Stomach smooth muscle (tissue), 2 donors: Measurements from ENCODE around the gene RHBDL2.

Source experiments
- H3K27ac ChIP-seq: one replicate; pipeline ENCODE4 v1.7.0; 2013; ENCODE audit warnings: mild to moderate bottlenecking, low read length, inconsistent platforms
- H3K27me3 ChIP-seq, 2 donors: one replicate each; pipeline ENCODE4 v1.7.0; 2013; ENCODE audit warnings: low read length in 2 of 2; ENCODE audit not compliant: insufficient read depth in 2 of 2, control insufficient read depth in 1 of 2
- H3K36me3 ChIP-seq, 2 donors: one replicate each; pipeline ENCODE4 v1.7.0; 2013; ENCODE audit warnings: low read length in 2 of 2; ENCODE audit not compliant: control insufficient read depth in 2 of 2, insufficient read depth in 2 of 2
- H3K4me1 ChIP-seq: one replicate; pipeline ENCODE4 v1.7.0; 2013; ENCODE audit warnings: low read length; ENCODE audit not compliant: control insufficient read depth, insufficient read depth
- H3K4me3 ChIP-seq, 2 donors: one replicate each; pipeline ENCODE4 v1.7.0; 2013; ENCODE audit warnings: low read length in 2 of 2
- H3K9ac ChIP-seq, 2 donors: one replicate each; pipeline ENCODE4 v1.7.0; 2013; ENCODE audit warnings: low read length in 2 of 2, mild to moderate bottlenecking in 1 of 2
- H3K9me3 ChIP-seq, 2 donors: one replicate each; pipeline ENCODE4 v1.7.0; 2013; ENCODE audit warnings: low read length in 2 of 2; ENCODE audit not compliant: control insufficient read depth in 2 of 2
- donor health status: healthy.
- donor health status: Pancreatic carcinoma.

The RHBDL2 gene

DNA sequence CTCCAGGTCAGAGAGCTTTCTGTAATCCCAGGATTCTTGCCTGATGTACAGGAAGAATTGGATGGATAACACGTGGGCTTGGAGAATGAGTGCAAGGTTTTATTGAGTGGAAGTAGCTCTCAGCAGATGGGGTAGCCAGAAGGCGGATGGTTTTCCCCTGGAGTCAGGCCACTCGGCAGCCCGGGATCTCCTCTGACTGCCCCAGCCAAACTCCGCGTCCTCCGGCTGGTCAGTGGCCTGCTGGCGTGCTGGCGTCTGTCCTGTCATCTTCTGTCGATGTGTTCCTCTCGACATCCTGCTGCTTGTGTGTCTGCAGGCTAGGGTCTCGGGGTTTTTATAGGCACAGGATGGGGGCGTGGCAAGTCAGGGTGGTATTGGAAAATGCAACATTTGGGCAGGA, 32.8 kb downstream of the RHBDL2 start:
- Histone ChIP-seq H3K36me3 (no peaks in the 10 kb centered on the region), H3K4me1 (no peaks in the 10 kb centered on the region), H3K27ac (no peak overlapping the region), H3K4me3 (no peak overlapping the region), H3K9ac (no peak overlapping the region), H3K9me3 (peaks cover 0 to 5% of the 10 kb centered on the region in 2 donors), H3K27me3 (no peaks in the 10 kb centered on the region)

- Histone ChIP-seq H3K36me3 (no peaks in the 10 kb centered on the region), H3K27me3 (no peaks in the 10 kb centered on the region), H3K27ac (no peak overlapping the region), H3K9me3 (peaks cover 0 to 5% of the 10 kb centered on the region in 2 donors), H3K4me1 (no peaks in the 10 kb centered on the region), H3K4me3 (no peak overlapping the region), H3K9ac (no peak overlapping the region)
Measured at GRCh38 chr1:38905985-38906384, 35.6 kb downstream of the RHBDL2 start.

DNA sequence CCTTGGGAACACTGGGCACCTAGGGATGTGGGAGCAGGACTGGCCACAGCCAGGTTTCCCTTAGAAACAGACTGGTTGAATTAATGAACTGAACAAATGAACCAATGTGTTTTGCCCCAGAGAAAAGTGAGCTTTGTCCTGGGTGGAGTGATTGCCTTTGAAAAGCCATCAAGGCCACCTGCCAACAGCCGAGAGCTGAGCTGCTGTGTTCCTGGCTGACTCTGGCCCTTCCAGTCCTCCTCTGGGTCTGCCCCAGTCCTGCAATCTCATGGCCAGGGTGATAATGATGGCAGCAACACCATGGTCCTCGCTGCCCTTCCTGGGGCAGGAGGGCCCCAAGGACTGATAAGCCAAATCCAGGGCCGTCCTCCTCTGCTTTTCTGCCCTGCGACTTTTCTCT, 42.1 kb downstream of the RHBDL2 start:
- no peaks in the 10 kb centered on the region for H3K36me3 ChIP-seq
- H3K9me3 ChIP-seq, result no peaks in the 10 kb centered on the region
- no peaks in the 10 kb centered on the region for H3K4me1 ChIP-seq
- H3K27me3 ChIP-seq, result no peaks in the 10 kb centered on the region
- no peak overlapping the region for H3K4me3 ChIP-seq
- H3K27ac ChIP-seq, result no peak overlapping the region
- H3K9ac ChIP-seq, result no peak overlapping the region

DNA sequence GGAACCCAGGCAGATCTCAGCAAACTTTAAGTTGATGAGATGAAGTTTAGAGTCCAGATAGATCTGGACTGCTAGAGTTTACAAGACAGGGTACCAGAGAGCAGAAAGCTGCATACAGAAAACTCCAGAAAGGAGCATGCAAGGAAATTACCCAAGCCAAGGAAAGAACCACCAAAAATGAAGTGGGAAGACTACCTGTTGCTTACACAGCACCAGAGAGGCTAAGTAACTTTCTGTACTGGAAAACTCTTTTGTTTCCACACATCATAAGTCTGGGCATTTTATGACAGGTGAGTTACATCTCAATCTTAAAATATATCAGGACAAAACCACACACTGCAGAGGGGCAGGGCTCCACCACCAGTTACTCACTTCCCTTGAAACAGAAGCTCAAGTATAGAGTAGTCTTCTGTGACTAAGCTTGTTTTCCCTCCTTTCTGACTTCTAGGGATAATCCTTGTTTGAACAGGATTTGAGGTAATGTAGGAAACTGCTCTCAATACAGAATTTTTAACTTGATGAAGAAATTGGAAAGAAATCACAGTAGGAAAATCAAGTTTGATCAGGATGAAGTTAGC, 42.9 kb downstream of the RHBDL2 start:
- no peaks in the 10 kb centered on the region for H3K36me3 ChIP-seq
- H3K4me3 ChIP-seq, result no peak overlapping the region
- H3K27me3 ChIP-seq, result no peaks in the 10 kb centered on the region
- no peaks in the 10 kb centered on the region for H3K4me1 ChIP-seq
- H3K9me3 ChIP-seq, result no peaks in the 10 kb centered on the region
- no peak overlapping the region for H3K9ac ChIP-seq
- H3K27ac ChIP-seq, result no peak overlapping the region

GRCh38 chr1:38896169-38896568, 45.5 kb downstream of the RHBDL2 start:
- Histone ChIP-seq H3K9ac (no peak overlapping the region), H3K27ac (no peak overlapping the region), H3K4me3 (no peak overlapping the region), H3K9me3 (no peaks in the 10 kb centered on the region), H3K27me3 (no peaks in the 10 kb centered on the region), H3K36me3 (no peaks in the 10 kb centered on the region), H3K4me1 (no peaks in the 10 kb centered on the region)

- H3K27me3 ChIP-seq, result no peaks in the 10 kb centered on the region
- no peak overlapping the region for H3K9ac ChIP-seq
- peaks cover 0 to 4% of the 10 kb centered on the region in 2 donors for H3K36me3 ChIP-seq
- H3K9me3 ChIP-seq, result no peaks in the 10 kb centered on the region
- H3K4me1 ChIP-seq, result no peaks in the 10 kb centered on the region
- no peak overlapping the region for H3K27ac ChIP-seq
- H3K4me3 ChIP-seq, result no peak overlapping the region
Measured at GRCh38 chr1:38892976-38893375, 48.7 kb downstream of the RHBDL2 start.

- Histone ChIP-seq H3K36me3 (peaks cover 0 to 4% of the 10 kb centered on the region in 2 donors), H3K4me1 (no peaks in the 10 kb centered on the region), H3K9ac (no peak overlapping the region), H3K27me3 (no peaks in the 10 kb centered on the region), H3K4me3 (no peak overlapping the region), H3K9me3 (no peaks in the 10 kb centered on the region), H3K27ac (no peak overlapping the region)
Measured at GRCh38 chr1:38891753-38892152, 49.9 kb downstream of the RHBDL2 start.

GRCh38 chr1:38889589-38889988, 52.0 kb downstream of the RHBDL2 start:
- Histone ChIP-seq H3K4me1 (no peaks in the 10 kb centered on the region), H3K9ac (no peak overlapping the region), H3K27me3 (no peaks in the 10 kb centered on the region)

DNA sequence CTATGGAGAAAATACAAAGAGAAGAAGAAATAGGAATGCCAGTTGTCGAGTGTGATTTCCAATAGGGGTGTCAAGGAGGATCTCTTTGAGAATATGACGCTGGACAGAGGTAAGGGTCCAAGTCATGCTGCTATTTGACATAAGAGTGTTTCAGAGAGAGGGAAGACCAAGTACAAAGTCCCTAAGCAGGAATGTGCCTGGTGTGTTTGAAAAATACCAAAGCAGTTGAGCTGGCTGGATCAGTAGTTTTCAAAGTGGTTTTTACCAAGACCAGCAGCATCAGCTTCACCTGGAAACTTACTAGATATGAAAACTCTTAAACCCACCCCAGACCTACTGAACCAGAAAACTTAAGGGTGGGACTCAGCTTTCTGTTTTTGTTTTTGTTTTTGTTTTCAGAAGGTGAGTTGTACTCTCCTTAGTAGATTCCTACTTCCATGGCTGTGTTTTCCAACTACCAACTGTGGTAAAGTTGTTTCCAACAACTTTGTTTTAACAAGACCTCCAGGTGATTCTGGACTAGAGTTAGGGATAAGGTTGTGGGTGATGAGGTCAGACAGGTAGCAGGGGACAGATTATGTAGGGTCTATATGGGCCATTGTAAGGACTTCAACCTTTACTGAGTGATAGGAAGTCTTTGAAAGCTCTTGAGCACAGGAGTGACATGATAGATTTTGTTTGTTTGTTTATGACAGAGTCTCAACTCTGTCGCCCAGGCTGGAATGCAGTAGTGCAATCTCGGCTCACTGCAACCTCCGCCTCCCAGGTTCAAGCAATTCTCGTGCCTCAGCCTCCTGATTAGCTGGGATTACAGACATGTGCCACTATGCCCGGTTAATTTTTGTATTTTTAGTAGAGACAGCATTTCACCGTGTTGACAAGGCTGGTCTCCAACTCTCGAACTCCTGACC, 53.0 kb downstream of the RHBDL2 start:
- Histone ChIP-seq H3K27ac (no peak overlapping the region), H3K9ac (no peak overlapping the region)

More at GRCh38 chr1:38889589-38889988, 52.0 kb downstream of the RHBDL2 start:
- Histone ChIP-seq H3K9me3 (no peaks in the 10 kb centered on the region), H3K36me3 (peaks cover 0 to 4% of the 10 kb centered on the region in 2 donors), H3K4me3 (no peak overlapping the region), H3K27ac (no peak overlapping the region)

GRCh38 chr1:38885092-38885491, 56.5 kb downstream of the RHBDL2 start:
- Histone ChIP-seq H3K36me3 (peaks cover 0 to 4% of the 10 kb centered on the region in 2 donors), H3K27me3 (no peaks in the 10 kb centered on the region), H3K4me3 (no peak overlapping the region), H3K4me1 (no peaks in the 10 kb centered on the region), H3K9me3 (no peaks in the 10 kb centered on the region), H3K27ac (no peak overlapping the region), H3K9ac (no peak overlapping the region)

More for the DNA sequence above, 53.0 kb downstream of the RHBDL2 start:
- Histone ChIP-seq H3K4me1 (no peaks in the 10 kb centered on the region), H3K27me3 (no peaks in the 10 kb centered on the region), H3K36me3 (peaks cover 0 to 4% of the 10 kb centered on the region in 2 donors), H3K4me3 (no peak overlapping the region), H3K9me3 (no peaks in the 10 kb centered on the region)

GRCh38 chr1:38881487-38881886, 60.1 kb downstream of the RHBDL2 start, which contains the start of gene GJA9:
GJA9 (minus strand) TSS chr1:38881587; CDS start chr1:38876098, 5,489 bp downstream.
- Histone ChIP-seq H3K4me3 (no peak within 1 kb of the TSS), H3K9ac (no peak within 1 kb of the TSS), H3K27me3 (no peaks in the 10 kb centered on the region), H3K27ac (no peak within 1 kb of the TSS), H3K4me1 (no peaks in the 10 kb centered on the region), H3K36me3 (no peaks in the 10 kb centered on the region), H3K9me3 (no peaks in the 10 kb centered on the region)
